Osteoblast (primary cell): Measurements from ENCODE around the gene GABRB3. TPM values are rescaled to one million over a fixed set of nuclear protein-coding genes. Genes with fewer than 3 reads are reported as not detected.

Experiments used
- DNase-seq: peaks from one replicate; pipeline ENCODE4 v3.0.0; 2011; ENCODE audit warnings: low spot score, mixed read lengths; ENCODE audit not compliant: insufficient read length; ENCODE audit errors: missing footprints
- H2AFZ ChIP-seq: 2 replicates; pipeline ENCODE4 v1.6.0; 2011; ENCODE audit warnings: mild to moderate bottlenecking, low read length
- H3K27ac ChIP-seq: 2 replicates; pipeline ENCODE4 v1.5.1; 2011; ENCODE audit warnings: mild to moderate bottlenecking, low read depth, low read length, moderate library complexity
- H3K27me3 ChIP-seq: 2 replicates; pipeline ENCODE4 v1.6.0; 2012; ENCODE audit warnings: mild to moderate bottlenecking, control low read depth, inconsistent platforms, low read length, moderate library complexity; ENCODE audit not compliant: insufficient read depth
- H3K36me3 ChIP-seq: 2 replicates; pipeline ENCODE4 v1.5.1; 2011; ENCODE audit warnings: mild to moderate bottlenecking, low read length, control low read depth, moderate library complexity; ENCODE audit not compliant: insufficient read depth
- H3K4me1 ChIP-seq: 2 replicates; pipeline ENCODE4 v1.5.1; 2011; ENCODE audit warnings: mild to moderate bottlenecking, low read length, control low read depth, moderate library complexity; ENCODE audit not compliant: insufficient read depth
- H3K4me2 ChIP-seq: 2 replicates; pipeline ENCODE4 v1.6.0; 2011; ENCODE audit warnings: mild to moderate bottlenecking, low read length; ENCODE audit not compliant: insufficient read depth
- H3K4me3 ChIP-seq: fragments of 200-600 bp; sonication (generic); 3 replicates; pipeline ENCODE4 v1.5.1; 2012; ENCODE audit warnings: mild to moderate bottlenecking, low read length, inconsistent platforms; ENCODE audit not compliant: insufficient read depth
- H3K79me2 ChIP-seq: 2 replicates; pipeline ENCODE4 v1.6.0; 2012; ENCODE audit warnings: mild to moderate bottlenecking, low read length, control low read depth, inconsistent platforms; ENCODE audit not compliant: insufficient read depth
- H3K9me3 ChIP-seq: 2 replicates; pipeline ENCODE4 v1.5.1; 2011; ENCODE audit warnings: low read depth, low read length, control low read depth
- H4K20me1 ChIP-seq: 2 replicates; pipeline ENCODE4 v1.6.0; 2012; ENCODE audit warnings: mild to moderate bottlenecking, low read length, control low read depth; ENCODE audit not compliant: insufficient read depth
- total RNA-seq: library from RNA; depleted of rRNA; stranded (reverse); fragments of >200 nt; gene quantifications from 2 replicates; pipeline ENCODE4 v1.2.3, GENCODE V29; 2012
- TF ChIP-seq, protein P1 (sequence below): IDR thresholded peaks from 2 replicates; pipeline ENCODE4 v1.5.1; 2011; ENCODE audit warnings: mild to moderate bottlenecking, low read depth, low read length, moderate library complexity; ENCODE audit errors: extremely low read depth

The GABRB3 gene
- total RNA-seq, 1 donor = under 0.01 TPM

DNA sequence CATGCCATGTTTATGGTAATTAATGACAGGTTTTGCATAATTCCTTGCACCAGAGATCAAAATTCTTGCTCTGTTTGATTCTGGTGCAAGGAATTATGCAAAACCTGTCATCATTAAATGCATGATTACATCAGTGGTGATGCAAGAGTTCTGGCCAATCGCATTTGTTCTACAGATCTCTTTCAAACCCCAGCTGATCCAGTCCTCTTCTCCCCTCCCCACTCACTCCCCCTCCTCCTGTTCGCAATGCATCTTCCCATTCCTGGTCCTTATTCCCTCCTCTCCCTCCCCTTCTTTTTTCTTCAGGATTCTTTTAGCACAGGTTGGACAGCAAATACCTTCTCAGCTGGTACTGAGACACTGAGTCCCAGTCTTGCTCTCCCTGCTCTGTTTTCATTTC lies 82.1 kb downstream of the GABRB3 start:
- Histone ChIP-seq H3K27ac (no peak overlapping the region), H3K27me3 (no peaks in the 10 kb centered on the region), H3K79me2 (no peaks in the 10 kb centered on the region), H3K4me3 (no peak overlapping the region), H3K4me2 (no peak overlapping the region), H3K9me3 (peaks cover 3% of the 10 kb centered on the region), H3K4me1 (no peaks in the 10 kb centered on the region), H2AFZ (no peak overlapping the region), H4K20me1 (no peaks in the 10 kb centered on the region), H3K36me3 (no peaks in the 10 kb centered on the region)
- no peak for DNase-seq
- TF ChIP-seq, protein P1, sequence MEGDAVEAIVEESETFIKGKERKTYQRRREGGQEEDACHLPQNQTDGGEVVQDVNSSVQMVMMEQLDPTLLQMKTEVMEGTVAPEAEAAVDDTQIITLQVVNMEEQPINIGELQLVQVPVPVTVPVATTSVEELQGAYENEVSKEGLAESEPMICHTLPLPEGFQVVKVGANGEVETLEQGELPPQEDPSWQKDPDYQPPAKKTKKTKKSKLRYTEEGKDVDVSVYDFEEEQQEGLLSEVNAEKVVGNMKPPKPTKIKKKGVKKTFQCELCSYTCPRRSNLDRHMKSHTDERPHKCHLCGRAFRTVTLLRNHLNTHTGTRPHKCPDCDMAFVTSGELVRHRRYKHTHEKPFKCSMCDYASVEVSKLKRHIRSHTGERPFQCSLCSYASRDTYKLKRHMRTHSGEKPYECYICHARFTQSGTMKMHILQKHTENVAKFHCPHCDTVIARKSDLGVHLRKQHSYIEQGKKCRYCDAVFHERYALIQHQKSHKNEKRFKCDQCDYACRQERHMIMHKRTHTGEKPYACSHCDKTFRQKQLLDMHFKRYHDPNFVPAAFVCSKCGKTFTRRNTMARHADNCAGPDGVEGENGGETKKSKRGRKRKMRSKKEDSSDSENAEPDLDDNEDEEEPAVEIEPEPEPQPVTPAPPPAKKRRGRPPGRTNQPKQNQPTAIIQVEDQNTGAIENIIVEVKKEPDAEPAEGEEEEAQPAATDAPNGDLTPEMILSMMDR = no peak

DNA sequence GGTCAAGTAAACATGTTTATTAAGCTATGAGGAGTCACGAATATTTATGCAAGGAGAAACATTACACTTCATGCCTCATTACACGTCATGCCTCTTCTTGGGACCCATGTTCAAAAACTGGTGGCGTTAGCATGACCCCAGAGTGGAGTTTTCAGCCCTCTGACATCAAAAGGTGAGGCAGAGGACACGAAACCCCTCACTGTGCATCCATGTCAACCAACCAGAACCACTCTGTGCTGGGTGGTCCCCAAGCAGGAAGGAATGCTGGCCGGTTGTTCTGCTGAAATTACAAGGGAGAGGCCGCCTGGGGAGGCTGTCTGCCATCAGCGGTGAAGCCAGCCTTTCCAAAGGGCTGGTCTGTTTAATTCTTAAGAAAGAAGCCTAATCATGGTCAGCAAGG lies 83.4 kb downstream of the GABRB3 start:
- no peak for DNase-seq
- Histone ChIP-seq H3K27me3 (no peaks in the 10 kb centered on the region), H4K20me1 (no peaks in the 10 kb centered on the region), H3K4me2 (no peak overlapping the region), H3K9me3 (peaks cover 4% of the 10 kb centered on the region), H3K27ac (no peak overlapping the region), H3K4me1 (no peaks in the 10 kb centered on the region), H3K4me3 (no peak overlapping the region), H3K36me3 (no peaks in the 10 kb centered on the region), H3K79me2 (no peaks in the 10 kb centered on the region), H2AFZ (no peak overlapping the region)
- TF ChIP-seq, protein P1 = no peak

DNA sequence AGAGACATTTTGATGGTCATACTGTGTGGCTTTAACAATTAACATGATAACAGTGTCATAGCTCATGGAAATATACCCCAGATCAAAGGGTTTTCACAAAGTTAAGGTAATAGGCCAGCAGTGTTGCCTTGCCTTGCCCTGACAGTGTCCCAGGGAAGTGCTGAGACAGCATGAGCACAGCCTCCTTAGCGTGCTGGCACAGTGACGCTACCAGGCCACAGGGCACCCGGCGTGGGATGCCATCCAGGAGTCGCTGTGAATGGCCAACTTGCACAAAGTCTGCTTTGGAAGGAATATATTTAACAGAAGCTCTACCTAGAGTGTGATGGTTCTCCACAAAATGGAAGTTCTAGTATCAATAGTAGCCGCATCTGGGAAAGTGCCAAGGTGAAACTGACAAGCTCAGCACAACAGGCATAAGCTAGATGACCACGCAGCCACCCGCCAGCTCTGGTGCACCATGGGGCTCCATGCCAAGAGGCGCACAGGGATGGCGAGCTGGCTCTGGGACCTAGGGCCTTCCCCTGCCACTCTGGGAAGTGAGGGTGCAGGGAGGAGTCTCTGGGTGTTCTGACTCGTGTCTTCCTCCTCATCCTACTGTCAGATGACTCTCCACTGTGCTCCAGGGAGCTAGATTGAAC lies 86.2 kb downstream of the GABRB3 start:
- H3K4me2 ChIP-seq = no peak overlapping the region

DNA sequence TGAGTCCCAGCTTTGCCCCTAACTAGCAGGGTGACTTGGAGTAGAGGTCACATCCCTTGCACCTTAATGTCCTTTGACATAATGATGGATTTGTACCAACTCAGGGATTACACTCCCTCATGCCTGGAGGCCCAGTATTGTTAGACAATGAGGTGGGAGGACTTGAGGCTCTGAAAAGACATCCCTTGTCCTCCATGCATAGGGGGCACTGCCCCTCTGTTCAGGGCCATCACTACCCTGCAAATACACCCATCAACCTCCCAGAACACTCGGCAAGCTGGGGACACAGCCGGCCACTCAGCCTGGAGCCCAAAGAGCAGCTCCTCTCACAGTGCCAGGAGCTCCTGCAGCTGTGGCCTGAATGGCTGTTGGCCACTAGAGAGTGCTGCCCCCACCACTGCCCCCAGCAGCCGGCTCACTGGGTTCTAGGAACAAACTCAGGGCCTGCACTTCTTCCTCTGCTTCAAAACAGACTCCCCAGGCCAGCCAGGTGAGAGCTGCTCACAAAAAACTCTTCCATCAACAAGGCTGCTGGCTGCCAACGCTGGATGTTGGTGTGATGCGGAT lies 90.2 kb downstream of the GABRB3 start:
- Histone ChIP-seq H4K20me1 (no peaks in the 10 kb centered on the region), H3K4me1 (no peaks in the 10 kb centered on the region), H3K4me2 (no peak overlapping the region), H3K27ac (no peak overlapping the region), H3K36me3 (no peaks in the 10 kb centered on the region), H2AFZ (no peak overlapping the region), H3K27me3 (no peaks in the 10 kb centered on the region), H3K4me3 (no peak overlapping the region), H3K9me3 (peaks cover 6% of the 10 kb centered on the region), H3K79me2 (no peaks in the 10 kb centered on the region)
- TF ChIP-seq, protein P1 = no peak
- DNase-seq = no peak

More for the DNA sequence above, 86.2 kb downstream of the GABRB3 start:
- H3K4me1 ChIP-seq = no peaks in the 10 kb centered on the region
- DNase-seq = no peak
- no peaks in the 10 kb centered on the region for H3K79me2 ChIP-seq
- TF ChIP-seq, protein P1 = no peak
- no peak overlapping the region for H3K4me3 ChIP-seq
- H3K36me3 ChIP-seq = no peaks in the 10 kb centered on the region
- no peaks in the 10 kb centered on the region for H4K20me1 ChIP-seq
- no peak overlapping the region for H2AFZ ChIP-seq
- peaks cover 2% of the 10 kb centered on the region for H3K9me3 ChIP-seq
- no peaks in the 10 kb centered on the region for H3K27me3 ChIP-seq
- H3K27ac ChIP-seq = no peak overlapping the region
